C4-2B (cell line): ENCODE results near the gene TXK.

ENCODE experiments used
- ZFX ChIP-seq: fragments of 450-650 bp; IDR thresholded peaks from 2 replicates; pipeline ENCODE4 v1.6.1; 2017
- TF ChIP-seq, protein P1 (sequence below): fragments of 450-650 bp; conservative IDR thresholded peaks from 2 replicates; pipeline ENCODE4 v1.5.1; 2017; ENCODE audit warnings: mild to moderate bottlenecking

- TF ChIP-seq, protein P1, sequence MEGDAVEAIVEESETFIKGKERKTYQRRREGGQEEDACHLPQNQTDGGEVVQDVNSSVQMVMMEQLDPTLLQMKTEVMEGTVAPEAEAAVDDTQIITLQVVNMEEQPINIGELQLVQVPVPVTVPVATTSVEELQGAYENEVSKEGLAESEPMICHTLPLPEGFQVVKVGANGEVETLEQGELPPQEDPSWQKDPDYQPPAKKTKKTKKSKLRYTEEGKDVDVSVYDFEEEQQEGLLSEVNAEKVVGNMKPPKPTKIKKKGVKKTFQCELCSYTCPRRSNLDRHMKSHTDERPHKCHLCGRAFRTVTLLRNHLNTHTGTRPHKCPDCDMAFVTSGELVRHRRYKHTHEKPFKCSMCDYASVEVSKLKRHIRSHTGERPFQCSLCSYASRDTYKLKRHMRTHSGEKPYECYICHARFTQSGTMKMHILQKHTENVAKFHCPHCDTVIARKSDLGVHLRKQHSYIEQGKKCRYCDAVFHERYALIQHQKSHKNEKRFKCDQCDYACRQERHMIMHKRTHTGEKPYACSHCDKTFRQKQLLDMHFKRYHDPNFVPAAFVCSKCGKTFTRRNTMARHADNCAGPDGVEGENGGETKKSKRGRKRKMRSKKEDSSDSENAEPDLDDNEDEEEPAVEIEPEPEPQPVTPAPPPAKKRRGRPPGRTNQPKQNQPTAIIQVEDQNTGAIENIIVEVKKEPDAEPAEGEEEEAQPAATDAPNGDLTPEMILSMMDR, result no peak
- TF ChIP-seq ZFX, result no peak
These were observed 3.8 kb upstream of the TXK start for GRCh38 chr4:48137846-48138245.
